ENCODE results near the gene PITX2. TPM values are rescaled to one million over a fixed set of nuclear protein-coding genes. Genes with fewer than 3 reads are reported as not detected.

PITX2 gene
- total and polyA plus RNA-seq, 2 of the 13 experiments (the other 11 are each of a cell fraction or from before 2014, with no cell fraction given), result not detected

DNA sequence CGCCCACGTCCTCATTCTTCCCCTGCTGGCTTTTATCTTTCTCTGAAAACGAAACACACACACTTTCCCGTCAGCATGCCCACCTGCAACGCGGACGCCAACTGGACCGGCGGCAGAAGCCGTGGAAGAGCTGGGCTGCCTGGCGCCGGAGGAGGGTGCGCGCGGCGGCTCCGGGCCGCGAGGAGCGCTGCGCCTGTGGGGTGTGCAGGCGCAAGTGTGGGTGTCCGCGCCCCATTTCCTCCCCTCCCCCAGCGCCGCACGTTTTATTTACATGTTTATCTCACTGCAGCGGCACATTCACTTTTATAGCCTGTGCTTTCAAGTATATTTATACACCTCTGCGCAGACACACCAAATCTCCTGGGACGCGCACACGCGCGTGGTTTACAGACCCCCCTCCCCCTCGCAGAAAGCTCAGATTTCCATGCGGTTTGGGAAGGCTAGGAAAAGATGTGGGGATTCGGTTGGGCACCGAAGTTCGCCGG, 1.5 kb downstream of the PITX2 start:
- Histone ChIP-seq H3K4me3 (replicated peaks in 1 of 3; ENCODE audit: insufficient read depth in 1 of 3, low read depth in 2 of 3, low read length in 3 of 3) (no peak overlapping the region), H3K36me3 (replicated peaks in 1 of 2; ENCODE audit: control insufficient read depth in 1 of 2, insufficient read depth in 2 of 2, low read length in 2 of 2) (no peaks in the 10 kb centered on the region)

DNA sequence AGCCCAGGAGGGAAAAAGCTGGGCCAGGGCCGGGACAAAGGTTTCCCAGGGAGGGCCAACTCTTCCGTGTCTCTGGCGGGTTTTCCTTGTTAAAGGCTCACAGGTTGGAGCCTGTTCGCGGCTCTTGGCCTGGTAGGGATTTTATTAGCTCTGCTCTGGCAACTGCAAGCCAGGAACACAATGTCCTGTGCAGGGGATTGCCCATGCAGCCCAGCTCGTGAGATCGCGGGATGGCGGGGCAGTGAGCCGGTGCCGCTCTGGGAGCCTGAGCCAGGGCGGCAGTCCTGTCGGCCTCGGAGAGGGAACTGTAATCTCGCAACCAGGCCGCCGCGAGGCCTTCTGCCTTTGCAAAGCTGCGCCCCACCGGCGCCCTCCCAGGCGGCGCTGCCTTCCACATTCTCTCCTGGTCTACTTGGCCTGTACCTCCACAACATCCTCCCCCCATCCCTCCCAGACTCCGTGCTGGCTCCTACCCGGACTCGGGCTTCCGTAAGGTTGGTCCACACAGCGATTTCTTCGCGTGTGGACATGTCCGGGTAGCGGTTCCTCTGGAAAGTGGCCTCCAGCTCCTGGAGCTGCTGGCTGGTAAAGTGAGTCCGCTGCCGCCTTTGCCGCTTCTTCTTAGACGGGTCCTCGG, 2.1 kb downstream of the PITX2 start:
- H3K27me3 ChIP-seq (ENCODE audit: control insufficient read depth in 1 of 2, insufficient read depth in 2 of 2, low read length in 2 of 2), result peaks cover under 1 to 59% of the 10 kb centered on the region in 2 experiments
- TF ChIP-seq ZIK1 (CRISPR knock-in tag; IDR thresholded peaks at IDR 0.05; ENCODE audit: borderline replicate concordance, low read depth), result no peak
- no peak for TF ChIP-seq SMARCC2 (IDR thresholded peaks at IDR 0.05)
- TF ChIP-seq ZSCAN30 (CRISPR knock-in tag; IDR thresholded peaks at IDR 0.05), result no peak
- no peak for TF ChIP-seq GPN1 (CRISPR knock-in tag; IDR thresholded peaks at IDR 0.05; ENCODE audit: borderline replicate concordance)
- TF ChIP-seq, protein P1, sequence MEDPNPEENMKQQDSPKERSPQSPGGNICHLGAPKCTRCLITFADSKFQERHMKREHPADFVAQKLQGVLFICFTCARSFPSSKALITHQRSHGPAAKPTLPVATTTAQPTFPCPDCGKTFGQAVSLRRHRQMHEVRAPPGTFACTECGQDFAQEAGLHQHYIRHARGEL (CRISPR knock-in tag; IDR thresholded peaks at IDR 0.05), result no peak
- no peak for TF ChIP-seq BORCS8-MEF2B (CRISPR knock-in tag; IDR thresholded peaks at IDR 0.05)
- no peak for TF ChIP-seq NCOA2 (CRISPR knock-in tag; IDR thresholded peaks at IDR 0.05)
- no peak for TF ChIP-seq ZNF335 (CRISPR knock-in tag; IDR thresholded peaks at IDR 0.05)
- no peak overlapping the region for H3K27ac ChIP-seq (ENCODE audit: extremely low read length, insufficient read depth, low read length)
- no peak overlapping the region for H3K4me2 ChIP-seq (ENCODE audit: low read depth, low read length)
- ChIA-PET CTCF (ENCODE audit: low intra/inter-chr PET ratio, low total read pairs) (no interaction called here), POLR2A (no interaction called here)
- no peak for FAIRE-seq
- no TSS peak for BruUV-seq (replicated peaks)
- H3K9ac ChIP-seq (ENCODE audit: insufficient read depth, low read depth, low read length), result no peak overlapping the region
- no peak overlapping the region for H2AFZ ChIP-seq (ENCODE audit: low read length)
- H3K36me3 ChIP-seq (replicated peaks in 1 of 2; ENCODE audit: control insufficient read depth in 1 of 2, insufficient read depth in 2 of 2, low read length in 2 of 2), result no peaks in the 10 kb centered on the region
- peak; percentile 45 for ATAC-seq
- H4K20me1 ChIP-seq (ENCODE audit: insufficient read depth, low read length), result no peaks in the 10 kb centered on the region
- intact Hi-C loops (cut with micrococcal nuclease; ENCODE audit: unreplicated experiment) (no loop called here), in situ Hi-C loops (cut with HindIII; ENCODE audit: extremely low pct_ligation_motif_present, low pct_unique_long_range_greater_than_20kb) (no loop called here)
- H3K4me3 ChIP-seq (replicated peaks in 1 of 3; ENCODE audit: insufficient read depth in 1 of 3, low read depth in 2 of 3, low read length in 3 of 3), result no peak overlapping the region
- WGBS (ENCODE audit: low lambda C conversion rate), result 45% methylated on average over 15 of the region's 37 CpGs
- no peak for DNase-seq (ENCODE audit: low spot score)
- H3K4me1 ChIP-seq (ENCODE audit: insufficient read depth, low read length), result 0 out of 2 replicates have a peak, but pooled peaks cover 8% of the 10 kb centered on the region
- H3K9me3 ChIP-seq (ENCODE audit: low read length), result no peaks in the 10 kb centered on the region
- no peaks in the 10 kb centered on the region for H3K79me2 ChIP-seq (ENCODE audit: insufficient read depth, low read length)

More for the DNA sequence above, 1.5 kb downstream of the PITX2 start:
- TF ChIP-seq, protein P2, sequence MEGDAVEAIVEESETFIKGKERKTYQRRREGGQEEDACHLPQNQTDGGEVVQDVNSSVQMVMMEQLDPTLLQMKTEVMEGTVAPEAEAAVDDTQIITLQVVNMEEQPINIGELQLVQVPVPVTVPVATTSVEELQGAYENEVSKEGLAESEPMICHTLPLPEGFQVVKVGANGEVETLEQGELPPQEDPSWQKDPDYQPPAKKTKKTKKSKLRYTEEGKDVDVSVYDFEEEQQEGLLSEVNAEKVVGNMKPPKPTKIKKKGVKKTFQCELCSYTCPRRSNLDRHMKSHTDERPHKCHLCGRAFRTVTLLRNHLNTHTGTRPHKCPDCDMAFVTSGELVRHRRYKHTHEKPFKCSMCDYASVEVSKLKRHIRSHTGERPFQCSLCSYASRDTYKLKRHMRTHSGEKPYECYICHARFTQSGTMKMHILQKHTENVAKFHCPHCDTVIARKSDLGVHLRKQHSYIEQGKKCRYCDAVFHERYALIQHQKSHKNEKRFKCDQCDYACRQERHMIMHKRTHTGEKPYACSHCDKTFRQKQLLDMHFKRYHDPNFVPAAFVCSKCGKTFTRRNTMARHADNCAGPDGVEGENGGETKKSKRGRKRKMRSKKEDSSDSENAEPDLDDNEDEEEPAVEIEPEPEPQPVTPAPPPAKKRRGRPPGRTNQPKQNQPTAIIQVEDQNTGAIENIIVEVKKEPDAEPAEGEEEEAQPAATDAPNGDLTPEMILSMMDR (CRISPR knock-in tag; IDR thresholded peaks at IDR 0.05), result no peak
- no peak for TF ChIP-seq ZNF570 (CRISPR knock-in tag; IDR thresholded peaks at IDR 0.05; ENCODE audit: borderline replicate concordance)
- Histone ChIP-seq H3K27me3 (ENCODE audit: control insufficient read depth in 1 of 2, insufficient read depth in 2 of 2, low read length in 2 of 2) (peaks cover 0 to 59% of the 10 kb centered on the region in 2 experiments), H3K27ac (ENCODE audit: extremely low read length, insufficient read depth, low read length) (no peak overlapping the region), H3K9ac (ENCODE audit: insufficient read depth, low read depth, low read length) (no peak overlapping the region), H3K9me3 (ENCODE audit: low read length) (no peaks in the 10 kb centered on the region), H2AFZ (ENCODE audit: low read length) (no peak overlapping the region), H3K4me1 (ENCODE audit: insufficient read depth, low read length) (0 out of 2 replicates have a peak, but pooled peaks cover 2% of the 10 kb centered on the region), H4K20me1 (ENCODE audit: insufficient read depth, low read length) (no peaks in the 10 kb centered on the region), H3K4me2 (ENCODE audit: low read depth, low read length) (no peak overlapping the region), H3K79me2 (ENCODE audit: insufficient read depth, low read length) (no peaks in the 10 kb centered on the region)
- CTCF ChIA-PET (ENCODE audit: low intra/inter-chr PET ratio, low total read pairs), result no interaction called here
- FAIRE-seq, result no peak
- BruUV-seq (replicated peaks), result no TSS peak
- ATAC-seq, result no peak
- no peak for DNase-seq (ENCODE audit: low spot score)
- POLR2A ChIA-PET, result no interaction called here
- intact Hi-C loops (cut with micrococcal nuclease; ENCODE audit: unreplicated experiment), result no loop called here
- 69% methylated on average over 40 of the region's 40 CpGs for WGBS (ENCODE audit: low lambda C conversion rate)
- in situ Hi-C loops (cut with HindIII; ENCODE audit: extremely low pct_ligation_motif_present, low pct_unique_long_range_greater_than_20kb), result no loop called here
